Adrenal gland (tissue), 12 donors: ENCODE data around the gene ABCB9. TPM values are rescaled to one million over a fixed set of nuclear protein-coding genes. Genes with fewer than 3 reads are reported as not detected.

Experiments
- DNase-seq, 7 donors: peaks; one replicate each; pipeline ENCODE4 v3.0.0-alpha.2; 2019 to 2020
- H3K27ac ChIP-seq, 5 donors: fragments of 200-600 bp; sonication (generic) in 4 of 5; 1 replicate in 3 of 5; 2 replicates in 2 of 5; pipeline versions ENCODE4 v1.5.1 to v1.8.0; 2016 to 2020; ENCODE audit warnings: mild to moderate bottlenecking in 1 of 5
- H3K27me3 ChIP-seq: fragments of 200-600 bp; 2 replicates; pipeline ENCODE4 v1.8.0; 2021
- H3K36me3 ChIP-seq, 2 donors: fragments of 200-600 bp; replicated peaks in 1 of 2; 1 replicate in 1 of 2; 2 replicates in 1 of 2; pipeline versions ENCODE4 v1.5.1 to v1.8.0; 2018 to 2022
- H3K4me1 ChIP-seq, 2 donors: fragments of 200-600 bp; replicated peaks in 1 of 2; 1 replicate in 1 of 2; 2 replicates in 1 of 2; pipeline versions ENCODE4 v1.5.1 to v1.8.0; 2018 to 2021
- H3K4me3 ChIP-seq, 4 donors: fragments of 200-600 bp; sonication (generic) in 3 of 4; one replicate each; pipeline ENCODE4 v1.5.1; 2016 to 2018
- H3K9me3 ChIP-seq, 3 donors: fragments of 200-600 bp; sonication (generic) in 1 of 3; replicated peaks in 1 of 3; 1 replicate in 2 of 3; 2 replicates in 1 of 3; pipeline versions ENCODE4 v1.5.1 to v1.8.0; 2016 to 2021
- CTCF ChIP-seq, 6 experiments: fragments of 450-650 bp in 4 of 6; fragments of 200-600 bp in 2 of 6; sonication (generic) in 1 of 6; IDR thresholded peaks; 1 replicate in 5 of 6; 2 replicates in 1 of 6; pipeline versions ENCODE4 v1.5.1 to v1.8.0; 2016 to 2021; ENCODE audit warnings: antibody characterized with exemption in 6 of 6, mild to moderate bottlenecking in 2 of 6, moderate library complexity in 1 of 6
- POLR2A ChIP-seq, 2 donors: fragments of 450-650 bp; IDR thresholded peaks; one replicate each; pipeline ENCODE4 v1.6.1; 2017; ENCODE audit warnings: antibody characterized with exemption in 2 of 2, mild to moderate bottlenecking in 2 of 2, moderate library complexity in 1 of 2
- WGBS, 4 donors: extraction: QIAGEN DNeasy Blood & Tissue Kit in 2 of 4; methylation state at CpG; one replicate each; pipeline versions ENCODE4 v1.1.5 to v1.1.7; 2013 to 2017; 5-methylcytosine and 5-hydroxymethylcytosine counted together
- intact Hi-C, 2 donors: fragments of 100-400 bp; cut with DNase I; formaldehyde crosslinking; loops; one replicate each; pipeline versions ENCODE4 v1.14.1 to v1.15.0; 2022 to 2023
- polyA plus RNA-seq, 3 donors: library from polyadenylated mRNA; stranded (reverse); fragments of 200-250 nt in 2 of 3; fragments of 350-450 nt in 1 of 3; fragmentation: Illumina TruSeq in 1 of 3; extraction: RNeasy Lipid Tissue Mini Kit (QIAGEN cat#74804) in 1 of 3; gene quantifications; one replicate each; pipeline ENCODE4 v1.2.3, GENCODE V29; 2013 to 2014
- total RNA-seq, 9 donors: library from RNA; depleted of rRNA in 4 of 9; stranded (reverse); fragments of >200 nt in 4 of 9; fragments of 120-200 nt in 1 of 9; fragmentation: NEBNext Ultra II Directional in 1 of 9; extraction: Animal tissue kit (Norgen Biotek cat#: 25700) in 1 of 9; gene quantifications; one replicate each; pipeline versions ENCODE4 v1.1.0 to v1.2.4, GENCODE V29; 2013 to 2023
- donor health status: healthy with polysubstance abuse.
- donor health status: Bipolar disorder and iron deficiency.
- donor health status: DM: yes; HTN: yes; CAD: no.
- donor health status: DM: no; HTN: no; CAD: no.
- donor health status: DM: no; HTN: no; CAD: no.
- donor health status: DM: yes; HTN: yes; CAD: no.

ABCB9 gene
- total and polyA plus RNA-seq, 12 donors, result 2.0 to 10.0 (median 6.2) TPM

DNA sequence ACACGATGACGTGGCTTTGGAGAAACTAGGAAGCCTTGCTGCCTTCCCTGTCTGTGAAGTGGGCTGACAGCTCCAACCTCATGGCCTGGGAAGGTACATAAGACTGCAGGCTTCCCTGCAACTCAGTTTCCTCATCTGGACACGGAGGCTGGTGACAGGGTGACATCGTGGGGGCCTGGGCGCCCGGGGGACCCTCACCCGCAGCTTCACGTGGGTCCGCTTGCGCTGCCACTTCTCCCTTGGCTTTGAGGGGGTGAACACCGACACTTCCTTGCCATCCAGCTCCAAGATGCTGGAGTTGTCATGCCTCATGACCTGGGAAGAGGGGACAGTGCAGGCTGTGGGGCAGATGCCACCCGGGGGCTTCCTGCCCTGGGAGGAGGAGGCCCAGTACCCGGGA lies 21.8 kb upstream of the ABCB9 start:
- H3K4me3 ChIP-seq, result no peak overlapping the region
- intact Hi-C loops, result loop anchor here (5.0 kb wide), 2 partner anchors 174 to 249 kb away; no protein-coding TSS in a partner anchor
- peaks cover 21 to 30% of the 10 kb centered on the region in 2 donors for H3K4me1 ChIP-seq
- peaks cover 0 to 62% of the 10 kb centered on the region in 2 donors for H3K36me3 ChIP-seq
- no peaks in the 10 kb centered on the region for H3K9me3 ChIP-seq
- DNase-seq, result no peak
- no peak for TF ChIP-seq CTCF (IDR thresholded peaks at IDR 0.05)
- no peak for TF ChIP-seq POLR2A (IDR thresholded peaks at IDR 0.05)
- no peak overlapping the region for H3K27ac ChIP-seq
- 90 to 92% (median 92%) methylated on average over 5 to 13 of the region's 13 CpGs for WGBS, 4 donors
- no peaks in the 10 kb centered on the region for H3K27me3 ChIP-seq

- Histone ChIP-seq H3K4me1 (peaks cover 26 to 37% of the 10 kb centered on the region in 2 donors), H3K27me3 (no peaks in the 10 kb centered on the region), H3K27ac (no peak overlapping the region), H3K36me3 (peaks cover 0 to 62% of the 10 kb centered on the region in 2 donors), H3K4me3 (no peak overlapping the region), H3K9me3 (no peaks in the 10 kb centered on the region)
- 92 to 94% (median 93%) methylated on average over 6 to 39 of the region's 39 CpGs for WGBS, 4 donors
- DNase-seq, result peak in 2 of 7 donors; percentile 21 to 26
- no peak for TF ChIP-seq CTCF (IDR thresholded peaks at IDR 0.05)
- no peak for TF ChIP-seq POLR2A (IDR thresholded peaks at IDR 0.05)
- intact Hi-C loops, result loop anchor here (5.0 kb wide), 2 partner anchors 175 to 250 kb away; no protein-coding TSS in a partner anchor
Observed at GRCh38 chr12:122987086-122987951, 21.1 kb upstream of the ABCB9 start.

- 88 to 94% (median 93%) methylated on average over 15 to 40 of the region's 40 CpGs for WGBS, 4 donors
- peaks cover 35 to 46% of the 10 kb centered on the region in 2 donors for H3K4me1 ChIP-seq
- H3K36me3 ChIP-seq, result peaks cover 0 to 57% of the 10 kb centered on the region in 2 donors
- no peaks in the 10 kb centered on the region for H3K9me3 ChIP-seq
- intact Hi-C loops, result loop anchor here (5.0 kb wide), 2 partner anchors 176 to 251 kb away; no protein-coding TSS in a partner anchor
- H3K4me3 ChIP-seq, result no peak overlapping the region
- no peak for TF ChIP-seq CTCF (IDR thresholded peaks at IDR 0.05)
- no peak for TF ChIP-seq POLR2A (IDR thresholded peaks at IDR 0.05)
- peak in 2 of 7 donors; percentile 27 to 33 for DNase-seq
- H3K27ac ChIP-seq, result peak overlapping the region in 1 of 5 donors; percentile 90
- H3K27me3 ChIP-seq, result no peaks in the 10 kb centered on the region
Observed at GRCh38 chr12:122986258-122986871, 20.1 kb upstream of the ABCB9 start.
